HG03066 (cell line): Measurements from ENCODE around the gene MASTL.
"Not testable (repeated sequence)": the region's sequence is repeated elsewhere in the genome, so short reads cannot be mapped to it uniquely, and the experiment has no call there.

Source experiments
- ATAC-seq: cut with Tn5 transposase; IDR thresholded peaks from one replicate; pipeline ENCODE4 v1.9.1; 2021; ENCODE audit warnings: low read depth; ENCODE audit not compliant: unreplicated experiment

MASTL gene

GRCh38 chr10:27155066-27155754, at the start of gene MASTL:
MASTL (plus strand) TSS chr10:27155352; CDS start chr10:27155427, 75 bp downstream.
- peak; percentile 67 for ATAC-seq

DNA sequence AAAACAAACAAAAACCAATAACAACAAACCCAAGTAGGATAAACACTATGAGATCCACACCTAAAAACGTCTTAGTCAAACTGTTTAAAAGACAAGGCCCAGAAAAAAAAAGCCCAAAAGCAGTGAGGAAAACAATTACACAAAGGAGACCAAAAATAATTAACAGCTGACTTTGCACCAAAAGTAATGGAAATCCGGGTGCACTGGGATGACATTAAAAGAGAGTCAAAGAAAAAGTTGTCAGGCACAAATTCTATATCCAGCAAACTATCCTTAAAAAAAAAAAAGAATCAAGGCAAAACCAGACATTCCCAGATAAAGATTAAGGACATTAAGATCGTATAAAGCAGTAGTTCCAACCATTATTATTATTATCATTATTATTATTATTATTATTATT, 47.0 kb upstream of the MASTL start:
- ATAC-seq: no peak

GRCh38 chr10:27134371-27134770, 20.8 kb upstream of the MASTL start:
- ATAC-seq: no peak

- no peak for ATAC-seq
Measured at GRCh38 chr10:27138277-27138676, 16.9 kb upstream of the MASTL start.

GRCh38 chr10:27143686-27144085, 11.5 kb upstream of the MASTL start:
- ATAC-seq: no peak

GRCh38 chr10:27145937-27146336, 9.2 kb upstream of the MASTL start:
- ATAC-seq: no peak

- ATAC-seq: no peak
Measured at GRCh38 chr10:27147701-27148100, 7.5 kb upstream of the MASTL start.

DNA sequence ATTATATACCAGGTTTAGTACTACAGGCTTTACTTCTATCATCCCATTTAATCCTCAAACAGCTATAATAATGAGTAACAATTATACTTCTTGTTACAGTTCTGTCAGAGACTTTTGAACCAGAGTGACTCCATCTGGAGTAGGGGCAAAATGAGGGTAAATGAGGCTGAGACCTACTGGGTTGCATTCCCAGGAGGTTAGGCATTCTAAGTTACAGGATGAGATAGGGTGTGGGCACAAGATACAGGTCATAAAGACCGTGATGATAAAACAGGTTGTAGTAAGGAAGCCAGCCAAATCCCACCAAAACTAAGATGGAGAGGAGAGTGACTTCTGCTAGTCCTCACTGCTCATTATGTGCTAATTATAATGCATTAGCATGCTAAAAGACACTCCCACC, 4.9 kb upstream of the MASTL start:
- ATAC-seq: no peak

- no peak for ATAC-seq
Measured at GRCh38 chr10:27152687-27153086, 2.5 kb upstream of the MASTL start.

DNA sequence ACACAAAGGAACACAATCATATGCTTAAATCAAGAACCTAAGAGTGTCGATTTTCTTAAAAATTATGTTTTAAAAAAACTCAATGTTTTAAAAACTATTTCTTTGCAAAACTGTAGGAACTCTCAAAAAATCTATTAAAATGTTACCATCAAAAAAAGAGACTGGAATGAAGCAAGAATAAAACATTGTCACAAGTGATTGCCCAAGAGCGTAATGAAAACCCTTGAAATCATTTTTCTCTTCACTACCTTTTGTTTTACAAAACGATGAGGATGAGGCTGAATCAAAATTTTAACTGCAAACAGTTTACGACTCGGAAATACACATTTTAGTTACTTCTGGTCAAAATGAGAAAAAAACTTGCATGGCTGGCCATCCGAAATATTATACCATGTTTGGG, 1.8 kb upstream of the MASTL start:
- no peak for ATAC-seq

DNA sequence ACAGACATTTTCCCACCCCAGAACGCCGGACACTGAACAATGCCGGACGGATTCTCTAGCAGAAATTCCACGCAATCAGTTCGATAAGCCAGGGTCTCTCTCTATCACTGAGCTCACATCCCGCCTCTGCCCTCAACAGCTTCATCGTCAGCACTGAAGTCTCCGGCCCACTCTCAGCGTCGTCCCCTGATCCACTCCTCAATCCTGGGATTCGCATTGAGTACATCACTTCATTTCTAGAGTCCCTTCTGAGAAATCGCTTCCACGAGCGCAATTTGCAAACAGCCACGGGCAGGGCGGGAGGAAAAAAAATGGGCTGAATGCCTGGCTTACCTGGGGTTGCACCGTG, 1.3 kb upstream of the MASTL start:
- no peak for ATAC-seq

- ATAC-seq: not testable (repeated sequence)
Measured at GRCh38 chr10:27156566-27156965, 1.4 kb downstream of the MASTL start.

DNA sequence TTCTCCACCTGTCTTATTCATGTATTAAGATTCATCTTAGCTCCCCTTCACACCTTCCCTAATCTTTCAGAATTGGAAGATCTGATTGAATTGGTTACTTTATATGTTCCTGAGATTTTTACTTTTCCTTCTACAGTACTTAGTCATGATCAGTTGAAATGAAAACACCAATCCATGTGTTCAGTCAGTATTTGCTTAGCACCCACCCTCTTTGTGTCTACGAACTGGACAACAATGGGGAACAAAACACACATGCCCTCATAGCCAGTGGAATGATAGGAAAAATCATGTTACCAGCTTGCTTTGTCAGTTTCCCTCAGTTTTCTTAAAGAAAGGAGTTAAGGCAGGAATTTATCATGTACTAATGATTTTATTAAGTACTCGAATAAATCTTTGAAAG, 2.0 kb downstream of the MASTL start:
- no peak for ATAC-seq

- no peak for ATAC-seq
Measured at GRCh38 chr10:27158421-27158820, 3.3 kb downstream of the MASTL start.

- ATAC-seq: no peak
Measured at GRCh38 chr10:27169849-27170248, 14.7 kb downstream of the MASTL start.

DNA sequence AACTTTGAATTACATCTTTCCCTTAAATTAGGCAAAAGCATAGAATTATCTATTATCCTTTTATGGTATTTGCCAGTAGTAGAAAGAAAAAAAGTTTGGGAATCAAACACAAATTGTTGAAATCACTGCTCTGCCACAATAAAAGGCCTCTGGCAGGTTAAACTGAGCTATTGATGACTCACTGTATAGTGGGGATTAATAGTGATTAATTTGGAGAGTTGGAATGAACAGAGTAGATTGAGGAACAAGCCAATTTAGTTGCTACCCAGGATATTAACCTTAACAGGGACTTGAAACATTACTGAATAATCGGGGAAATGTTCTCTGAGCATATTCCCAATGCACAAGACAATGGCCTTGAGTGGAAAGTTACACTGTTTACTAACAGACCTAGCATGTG, 33.1 kb downstream of the MASTL start:
- ATAC-seq: no peak

DNA sequence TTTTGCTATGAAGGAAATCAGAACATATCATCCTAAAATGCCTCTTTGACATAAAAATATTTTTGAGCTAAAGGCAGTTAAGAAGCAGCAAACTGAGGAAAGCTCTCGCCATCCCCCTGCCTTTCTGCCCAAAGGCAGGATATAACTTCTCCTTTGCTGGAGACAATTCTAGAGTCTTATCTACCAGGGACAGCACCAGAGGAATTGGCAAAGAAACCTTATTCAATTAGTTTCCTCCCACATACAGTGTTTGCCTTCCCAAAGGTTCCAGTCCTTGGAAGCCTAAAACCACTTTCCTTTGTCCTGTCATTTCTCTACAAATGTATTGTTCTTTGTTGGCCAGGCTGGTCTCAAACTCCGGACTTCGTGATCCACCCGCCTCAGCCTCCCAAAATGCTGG, 33.7 kb downstream of the MASTL start:
- no peak for ATAC-seq

DNA sequence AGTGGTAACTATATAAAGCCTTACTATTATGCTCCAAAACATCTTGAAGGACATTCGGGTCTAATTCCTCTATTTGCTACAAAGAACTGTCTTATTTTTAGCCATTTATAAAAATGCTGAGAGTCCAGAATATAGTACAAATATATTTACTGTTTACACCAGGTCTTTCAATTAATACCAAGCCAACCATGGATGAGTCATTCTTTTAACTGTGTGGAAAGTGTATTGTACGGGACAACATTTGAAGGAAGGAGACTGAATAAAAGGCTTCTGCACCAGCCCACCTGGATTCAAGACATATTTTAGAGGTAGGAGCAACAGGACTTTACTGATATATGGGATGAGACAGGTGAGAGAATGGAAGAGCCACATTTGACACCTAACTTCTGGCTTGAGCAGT, 35.4 kb downstream of the MASTL start:
- ATAC-seq: no peak

GRCh38 chr10:27192284-27192683, 37.1 kb downstream of the MASTL start:
- ATAC-seq: no peak

DNA sequence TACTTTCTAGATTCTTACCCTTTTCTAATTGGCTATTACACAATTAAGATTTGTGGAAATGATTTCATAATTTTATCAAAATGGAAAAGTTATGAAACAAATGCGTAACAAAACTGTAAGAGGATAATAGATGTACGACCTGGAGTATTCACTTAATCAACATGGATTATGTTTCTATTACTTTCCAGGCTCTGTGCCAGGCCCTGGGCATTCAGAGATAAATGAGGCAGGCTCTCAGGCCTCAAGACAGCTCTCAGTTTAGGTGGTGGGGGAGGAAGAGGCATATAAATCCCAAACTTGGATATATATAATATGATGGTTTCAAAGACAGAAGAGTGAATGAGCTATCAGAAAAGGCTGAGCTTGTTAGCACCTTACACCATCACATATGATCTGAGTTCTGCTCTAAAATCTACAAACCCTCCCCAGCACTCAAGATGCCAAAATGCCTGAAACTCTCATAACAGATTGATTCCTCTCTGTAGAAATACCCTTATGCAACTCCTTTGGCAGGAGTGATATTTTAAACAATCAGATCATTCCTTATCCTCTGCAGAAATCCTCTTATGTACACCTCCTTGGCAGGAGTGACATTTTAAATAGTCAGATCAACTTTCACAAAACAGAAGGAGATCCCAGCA, 42.9 kb downstream of the MASTL start:
- no peak for ATAC-seq

DNA sequence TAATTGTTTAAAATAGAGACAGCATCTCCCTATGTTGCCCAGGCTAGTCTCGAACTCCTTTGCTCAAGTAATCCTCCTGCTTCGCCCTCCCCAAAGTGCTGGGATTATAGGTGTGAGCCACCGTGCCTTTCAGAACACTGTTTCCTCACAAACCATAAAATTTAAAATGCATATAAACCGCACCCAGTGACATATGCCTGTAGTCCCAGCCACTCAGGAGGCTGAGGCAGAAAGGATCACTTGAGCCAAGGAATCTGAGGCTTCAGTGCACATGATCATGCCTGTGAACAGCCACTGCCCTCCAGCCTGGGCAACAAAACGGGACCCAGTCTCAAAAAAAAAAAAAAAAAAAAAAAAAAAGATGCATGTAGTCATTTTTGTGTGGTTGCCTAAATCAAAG, 48.7 kb downstream of the MASTL start:
- no peak for ATAC-seq

DNA sequence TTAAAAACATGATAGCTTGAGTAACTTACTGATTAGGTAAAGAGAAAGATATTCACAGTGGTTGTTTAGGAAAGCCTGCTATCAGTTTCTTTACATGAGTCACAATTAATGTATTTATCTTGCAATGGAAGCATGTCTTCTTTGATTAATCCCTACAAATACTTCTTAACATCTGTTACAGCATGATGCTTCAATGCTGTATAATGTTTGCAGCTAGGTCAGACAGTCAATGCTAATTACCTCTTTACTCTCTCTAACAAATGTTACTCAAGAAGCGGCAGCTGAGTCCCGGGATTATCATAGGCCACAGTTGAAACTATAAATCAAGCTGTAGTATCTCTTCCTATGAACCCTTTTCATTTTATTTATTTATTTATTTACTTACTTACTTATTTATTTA, 52.2 kb downstream of the MASTL start:
- no peak for ATAC-seq

DNA sequence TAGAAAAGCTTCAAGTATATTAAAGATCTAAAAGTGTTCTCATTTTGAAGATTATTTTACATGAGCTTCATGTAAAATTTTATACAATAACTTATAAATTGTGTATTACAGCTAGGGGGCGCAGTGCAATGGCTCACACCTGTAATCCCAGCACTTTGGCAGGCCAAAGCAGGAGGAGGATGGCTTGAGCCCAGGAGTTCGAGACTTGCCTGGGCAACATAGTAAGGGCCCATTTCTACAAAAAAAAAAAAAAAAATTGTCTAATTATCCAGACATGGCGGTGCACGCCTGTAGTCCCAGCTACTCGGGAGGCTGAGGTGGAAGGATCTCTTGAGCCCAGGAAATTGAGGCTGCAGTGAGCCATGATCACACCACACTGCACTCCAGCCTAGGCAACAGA, 68.8 kb downstream of the MASTL start:
- no peak for ATAC-seq
